T-helper 22 cell (primary cell): ENCODE results near the gene EEF1AKMT3.
A peak's percentile ranks its signal among the peaks of the same experiment; 100 is the strongest.

ENCODE experiments used
- DNase-seq: peaks from one replicate; pipeline ENCODE4 v3.0.0-alpha.2; 2020; ENCODE audit warnings: low read depth

EEF1AKMT3 gene

GRCh38 chr12:57735198-57735855 is 37.1 kb upstream of the EEF1AKMT3 start:
- no peak for DNase-seq

- no peak for DNase-seq
Measured at GRCh38 chr12:57735952-57736740, 36.3 kb upstream of the EEF1AKMT3 start.

GRCh38 chr12:57736741-57737466 is 35.5 kb upstream of the EEF1AKMT3 start:
- DNase-seq: no peak

- no peak for DNase-seq
Measured at GRCh38 chr12:57737467-57738460, 34.6 kb upstream of the EEF1AKMT3 start.

GRCh38 chr12:57738661-57739237 is 33.7 kb upstream of the EEF1AKMT3 start, which contains the start of gene AGAP2:
TSS of gene AGAP2 (minus strand) at chr12:57738742. CDS start at chr12:57738246, 496 bp downstream.
- DNase-seq: no peak

- no peak for DNase-seq
Measured at GRCh38 chr12:57739387-57739786, 33.0 kb upstream of the EEF1AKMT3 start.

- DNase-seq: no peak
Measured at GRCh38 chr12:57739914-57740538, 32.4 kb upstream of the EEF1AKMT3 start.

- DNase-seq: peak; percentile 81
Measured at GRCh38 chr12:57740656-57741412, 31.6 kb upstream of the EEF1AKMT3 start.

- no peak for DNase-seq
Measured at GRCh38 chr12:57741413-57741789, 31.0 kb upstream of the EEF1AKMT3 start.

GRCh38 chr12:57741844-57742738 is 30.3 kb upstream of the EEF1AKMT3 start:
- peak; percentile 72 for DNase-seq

GRCh38 chr12:57743769-57744168 is 28.6 kb upstream of the EEF1AKMT3 start:
- DNase-seq: no peak

GRCh38 chr12:57744194-57744776 is 28.1 kb upstream of the EEF1AKMT3 start:
- DNase-seq: peak; percentile 53

- DNase-seq: peak; percentile 93
Measured at GRCh38 chr12:57744777-57745484, 27.5 kb upstream of the EEF1AKMT3 start, which contains the start of gene TSPAN31. TSS of gene TSPAN31 (plus strand) at chr12:57745039. CDS start at chr12:57745155, 116 bp downstream.

GRCh38 chr12:57745485-57745881 is 26.9 kb upstream of the EEF1AKMT3 start:
- no peak for DNase-seq

GRCh38 chr12:57746025-57746424 is 26.4 kb upstream of the EEF1AKMT3 start:
- DNase-seq: no peak

- no peak for DNase-seq
Measured at GRCh38 chr12:57749061-57749460, 23.4 kb upstream of the EEF1AKMT3 start.

GRCh38 chr12:57750561-57751431 is 21.6 kb upstream of the EEF1AKMT3 start:
- no peak for DNase-seq
